SKM-1 treated with dmso at 0.1 percent for 144 hours (cell line): ENCODE data around the gene WDR82.

Experiments
- DNase-seq: peaks from one replicate; lab custom pipeline; 2025; ENCODE audit not compliant: unreplicated experiment; lab: John Stamatoyannopoulos, UW

Gene WDR82

DNA sequence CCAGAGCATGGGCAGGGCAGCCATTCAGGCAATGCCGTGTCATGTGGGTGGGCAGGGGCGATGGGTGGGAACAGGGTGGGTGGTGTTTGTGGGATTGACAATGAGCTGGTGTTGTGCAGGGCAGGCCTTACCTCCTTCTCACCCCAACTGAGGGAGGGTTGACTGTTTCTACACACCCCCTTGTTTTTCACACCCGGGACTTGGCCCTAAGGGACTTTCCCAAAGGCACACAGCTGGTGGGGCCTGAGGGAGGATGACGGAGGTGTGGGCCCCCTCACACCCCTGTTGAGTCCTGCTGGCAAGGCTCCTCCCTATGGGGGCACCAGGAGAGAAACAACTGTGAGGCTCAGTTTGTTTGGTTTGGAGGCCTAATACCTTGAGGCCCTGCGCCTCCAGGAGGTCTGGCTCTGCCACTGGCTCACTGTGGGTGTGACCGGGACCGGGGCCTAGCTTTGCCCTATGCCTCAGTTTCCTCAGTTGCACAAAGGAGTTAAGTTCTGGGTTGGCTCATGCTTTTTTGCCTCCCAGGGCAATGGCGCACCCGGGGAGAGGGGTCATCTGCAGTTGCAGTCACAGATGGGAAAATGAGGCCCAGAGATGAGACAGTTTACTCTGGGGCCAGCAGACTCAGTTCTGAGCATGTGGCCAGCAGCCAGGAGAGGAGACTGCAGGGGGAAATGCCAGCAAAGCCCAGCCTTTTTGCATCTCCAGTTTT is 32.6 kb upstream of the WDR82 start:
- no peak for DNase-seq

DNA sequence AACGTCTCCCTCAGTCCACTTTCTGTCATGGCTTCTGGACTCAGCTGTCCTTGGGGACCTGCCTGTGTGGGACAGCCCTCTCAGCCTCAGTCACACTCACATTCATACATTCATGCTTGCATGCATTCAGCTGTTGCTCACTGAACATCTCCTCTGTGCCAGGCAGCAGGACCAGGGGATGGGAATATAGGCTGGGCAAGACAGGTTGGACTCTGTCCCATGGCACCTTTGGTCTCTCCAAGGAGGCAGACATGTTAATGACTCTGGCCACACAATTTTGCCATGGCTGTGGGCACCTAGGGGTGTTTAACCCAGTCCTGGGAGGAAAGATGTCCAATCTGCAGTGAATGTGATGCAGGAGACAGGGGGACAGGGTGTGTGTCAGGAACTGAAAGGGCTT is 29.9 kb upstream of the WDR82 start:
- no peak for DNase-seq

DNA sequence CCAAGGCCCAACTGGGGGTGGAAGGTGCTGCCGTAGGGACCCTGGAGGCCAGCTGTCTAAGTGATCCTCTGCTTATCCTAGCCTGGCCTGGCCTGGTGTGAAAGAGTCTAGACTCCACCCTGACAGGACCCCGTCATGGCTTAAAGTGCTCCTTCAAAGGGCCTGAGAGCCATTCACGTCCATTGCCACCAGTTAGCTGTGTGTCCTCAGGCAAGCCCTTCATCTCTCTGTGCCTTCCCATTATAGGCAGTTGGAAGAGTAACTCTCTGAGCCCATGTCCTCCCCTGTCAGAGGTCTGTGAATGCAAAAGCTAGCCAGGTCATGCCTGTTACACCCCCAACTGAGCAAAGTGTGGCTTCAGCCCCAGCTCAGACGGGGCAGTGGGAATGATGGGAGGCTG is 28.5 kb upstream of the WDR82 start:
- no peak for DNase-seq

DNA sequence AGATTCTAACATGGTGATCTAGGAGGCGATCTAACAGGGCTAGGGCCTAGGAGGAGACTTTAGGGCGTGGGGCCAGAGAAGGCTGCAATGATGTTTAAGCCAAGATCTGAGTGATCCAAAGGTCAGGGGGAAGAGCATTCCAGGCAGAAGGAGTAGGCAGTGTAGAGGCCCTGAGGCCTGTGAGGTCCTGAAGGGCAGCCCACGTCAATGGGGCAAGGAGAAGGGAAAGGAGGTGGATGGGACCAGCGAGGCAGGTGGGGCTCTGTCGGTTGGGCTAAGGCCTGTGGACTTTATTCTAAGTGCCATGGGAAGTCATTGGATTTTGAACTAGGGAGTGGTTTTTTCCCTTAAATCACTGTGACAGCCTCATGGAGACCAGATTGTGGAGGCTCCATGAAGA is 27.5 kb upstream of the WDR82 start:
- no peak for DNase-seq

DNA sequence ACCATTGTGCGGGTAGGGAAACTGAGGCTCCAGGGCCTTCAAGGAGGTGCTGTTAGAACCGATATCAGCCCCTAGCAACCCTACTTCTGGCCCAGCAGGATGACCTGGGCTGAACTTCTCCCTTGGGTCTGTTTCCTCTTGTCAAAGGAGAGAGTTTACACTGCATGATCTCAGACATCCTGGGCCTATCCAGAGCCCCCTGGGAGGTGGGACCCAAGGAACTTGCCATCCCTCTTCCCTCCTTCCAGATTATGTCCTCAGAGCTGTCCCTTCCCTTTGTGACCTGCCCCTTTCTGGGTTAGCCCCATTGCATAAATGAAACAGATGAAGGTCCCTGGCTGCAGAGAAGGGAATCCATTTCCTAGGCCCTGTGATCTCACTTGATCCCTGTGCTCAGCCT is 25.4 kb upstream of the WDR82 start:
- no peak for DNase-seq

DNA sequence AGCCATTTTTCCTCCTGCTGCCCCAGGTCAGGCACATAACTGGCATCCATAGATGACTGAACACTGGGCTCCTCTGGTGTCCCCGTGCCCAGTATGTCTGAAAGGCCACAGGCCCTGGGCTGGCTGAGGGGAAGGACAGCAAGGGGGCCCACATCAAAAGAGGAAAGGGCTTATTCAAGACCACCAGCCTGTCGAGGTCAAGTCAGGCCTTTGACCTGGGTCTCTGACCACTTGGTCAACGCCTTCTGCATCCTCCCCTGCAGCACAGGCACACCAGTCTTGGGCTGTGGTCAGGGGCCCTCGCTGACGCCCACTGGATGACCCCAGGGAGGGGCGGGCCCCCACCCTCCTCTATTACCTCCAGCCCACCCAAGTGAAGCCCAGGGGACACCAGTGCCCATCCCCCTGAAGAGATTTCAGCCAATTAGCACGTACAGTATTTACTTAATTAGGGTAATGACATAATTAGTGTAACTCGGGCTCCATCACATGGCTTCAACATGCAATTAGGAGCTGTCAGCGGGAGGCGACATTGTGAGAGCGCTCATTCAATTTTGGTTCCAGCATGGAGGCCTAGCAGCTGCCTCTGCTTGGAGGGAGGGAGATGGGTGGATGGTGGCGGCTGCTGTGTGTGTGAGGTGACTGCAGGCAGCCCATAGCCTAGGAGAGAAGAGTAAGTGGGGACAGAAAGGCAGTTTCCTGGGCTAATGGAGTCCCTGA is 24.1 kb upstream of the WDR82 start:
- DNase-seq, result no peak

DNA sequence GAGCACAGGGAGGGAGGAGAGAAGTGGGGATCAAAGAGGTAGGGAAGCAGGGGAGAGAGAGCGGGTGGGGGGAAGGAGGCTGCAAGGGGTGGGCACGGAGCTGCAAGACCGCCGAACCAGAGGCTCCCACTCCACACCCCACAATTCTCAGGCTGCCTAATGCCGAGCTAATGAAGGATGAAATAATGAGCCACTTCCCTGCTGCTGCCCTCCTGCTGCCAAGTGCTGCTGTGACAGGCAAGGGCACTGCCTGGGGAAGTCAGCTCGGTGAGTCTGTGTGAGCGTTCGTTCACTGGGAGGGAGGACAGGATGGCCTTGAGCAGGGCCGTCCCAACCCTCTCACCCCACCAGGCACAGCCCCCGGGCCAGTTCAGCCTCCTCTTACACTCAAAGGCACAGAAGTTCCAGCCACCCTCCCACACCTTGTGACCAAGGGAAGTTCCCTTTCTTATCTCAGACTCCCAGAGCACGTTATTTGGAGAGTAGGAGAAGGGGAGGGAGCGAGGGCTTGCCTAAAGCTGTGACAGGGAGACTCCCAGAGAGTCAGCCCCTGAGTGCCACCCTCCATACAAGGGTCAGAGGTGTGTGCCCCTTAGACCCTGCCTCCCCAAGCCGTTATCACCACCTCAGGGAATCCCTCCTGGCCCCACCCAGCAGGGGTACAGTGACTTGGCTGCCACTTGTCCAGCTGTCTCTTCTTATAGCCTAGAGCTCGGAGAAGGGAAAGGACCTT is 21.6 kb upstream of the WDR82 start:
- peak; percentile 22 for DNase-seq

DNA sequence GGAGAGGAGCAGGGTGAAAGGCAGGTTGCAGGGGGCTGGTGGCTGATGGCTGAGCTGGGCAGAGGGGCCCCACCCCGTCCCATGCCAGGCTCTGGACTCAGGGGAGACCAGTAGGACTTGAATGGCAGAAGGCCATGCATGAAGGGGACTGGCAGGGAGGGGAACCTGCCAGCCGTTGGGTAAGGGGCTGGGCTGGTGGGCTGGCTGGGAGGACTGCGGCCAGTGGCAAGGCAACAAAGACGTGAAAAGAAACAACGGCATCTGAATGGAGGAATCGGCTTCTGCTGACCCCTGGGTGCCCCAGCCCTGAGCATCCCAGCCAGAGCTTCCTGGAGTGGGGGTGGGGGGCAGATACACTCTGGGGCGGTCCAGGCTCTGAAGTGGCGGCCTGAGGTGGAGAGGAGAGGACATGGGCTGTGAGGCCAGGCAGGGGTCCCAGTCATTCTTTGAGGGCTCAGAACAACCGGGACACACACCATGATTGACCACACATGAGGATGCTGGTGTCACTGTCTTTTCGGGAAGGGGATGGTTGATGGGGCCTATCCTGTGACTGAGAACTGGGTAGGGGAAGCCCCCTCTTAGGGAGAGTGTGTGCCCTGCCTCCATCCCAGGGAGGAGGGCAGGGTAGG is 20.9 kb upstream of the WDR82 start:
- DNase-seq, result no peak

DNA sequence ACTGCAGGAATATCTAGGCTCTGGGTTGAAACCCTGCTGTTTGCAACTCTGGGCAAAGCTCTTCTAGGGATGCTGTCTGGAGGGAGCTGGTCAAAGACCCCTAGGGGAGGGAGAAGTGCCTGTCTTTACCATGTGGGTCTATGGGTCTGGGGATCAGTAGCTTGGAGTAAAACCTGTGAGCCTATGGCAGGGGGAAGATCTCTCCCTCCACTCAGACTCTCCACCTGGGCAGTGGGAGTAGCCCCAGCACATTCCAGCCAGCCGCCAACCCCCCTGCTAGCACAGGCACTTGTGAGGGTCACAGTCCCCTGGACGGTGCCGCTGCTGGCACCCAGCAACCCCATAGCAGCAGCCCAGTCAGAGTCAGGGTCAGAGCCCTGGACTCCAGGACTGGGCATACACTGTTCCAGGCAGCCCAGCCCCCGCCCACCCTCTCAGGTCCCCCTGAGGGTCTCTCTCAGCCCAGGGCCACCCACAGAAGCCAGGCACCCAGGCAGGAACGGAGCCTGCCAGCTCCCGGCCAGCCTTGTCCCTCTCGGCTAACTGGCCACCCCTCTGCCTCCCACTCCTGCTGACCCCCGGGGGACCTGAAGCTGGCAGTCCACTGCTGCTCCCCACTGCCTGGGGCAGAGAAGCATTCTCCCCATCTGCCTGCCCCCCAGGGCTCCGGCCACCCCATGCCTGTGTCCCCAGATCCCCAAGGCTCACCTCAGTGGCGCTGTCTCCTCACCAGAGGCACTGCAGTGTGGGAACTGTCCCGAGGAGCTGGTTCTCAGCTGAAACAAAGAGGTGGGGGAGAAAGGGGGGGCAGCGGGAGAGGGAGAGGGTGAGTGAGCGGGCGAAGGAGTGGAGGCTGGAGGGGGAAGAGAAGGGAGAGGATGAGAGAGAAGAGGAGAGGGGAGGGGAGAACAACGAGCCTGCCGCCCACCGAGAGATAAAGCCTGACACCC is 20.0 kb upstream of the WDR82 start:
- DNase-seq, result no peak

DNA sequence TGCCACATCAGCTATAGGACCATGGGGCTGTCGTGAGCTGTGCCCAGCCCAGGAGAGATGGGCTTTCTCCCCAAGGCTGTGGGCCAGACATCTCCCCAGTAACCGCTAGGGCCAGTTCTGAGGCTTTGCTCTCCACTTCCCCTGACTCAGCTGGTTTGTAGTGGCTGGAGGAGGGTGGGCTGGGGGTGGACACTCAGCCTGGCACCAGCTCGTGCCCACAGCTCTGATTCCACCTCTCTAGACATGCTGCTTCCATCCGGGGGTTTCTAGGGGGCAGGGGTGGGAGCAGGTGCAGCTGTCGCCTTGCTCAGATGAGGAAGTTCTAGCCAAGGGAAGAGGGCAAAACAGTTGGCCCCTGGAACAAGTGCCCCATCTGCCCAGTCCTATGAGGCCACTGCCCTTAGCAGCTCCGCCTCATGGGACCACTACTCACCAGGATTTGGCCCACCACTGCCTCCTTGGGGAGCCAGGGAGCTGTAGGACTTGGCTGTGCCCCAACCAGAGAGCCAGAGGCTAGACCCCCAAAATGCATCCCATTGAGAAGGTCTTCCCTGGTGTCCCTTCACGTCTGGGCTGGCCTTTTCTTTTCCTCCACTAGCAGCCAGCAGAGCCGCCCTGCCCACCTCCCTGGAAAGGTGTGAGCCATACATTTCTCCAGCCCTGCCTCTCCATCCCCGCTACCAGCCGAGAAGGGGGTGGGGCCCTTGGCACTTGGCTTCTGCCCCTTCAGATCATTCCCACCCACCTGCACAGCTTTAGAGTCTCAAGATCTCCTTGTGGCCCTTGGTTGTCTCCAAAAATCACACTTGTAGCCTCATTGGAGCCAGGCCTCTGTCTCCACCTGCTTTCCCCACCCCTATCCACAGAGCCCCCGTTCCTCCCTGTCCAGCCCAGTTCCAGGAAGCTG is 19.0 kb upstream of the WDR82 start:
- DNase-seq, result no peak

DNA sequence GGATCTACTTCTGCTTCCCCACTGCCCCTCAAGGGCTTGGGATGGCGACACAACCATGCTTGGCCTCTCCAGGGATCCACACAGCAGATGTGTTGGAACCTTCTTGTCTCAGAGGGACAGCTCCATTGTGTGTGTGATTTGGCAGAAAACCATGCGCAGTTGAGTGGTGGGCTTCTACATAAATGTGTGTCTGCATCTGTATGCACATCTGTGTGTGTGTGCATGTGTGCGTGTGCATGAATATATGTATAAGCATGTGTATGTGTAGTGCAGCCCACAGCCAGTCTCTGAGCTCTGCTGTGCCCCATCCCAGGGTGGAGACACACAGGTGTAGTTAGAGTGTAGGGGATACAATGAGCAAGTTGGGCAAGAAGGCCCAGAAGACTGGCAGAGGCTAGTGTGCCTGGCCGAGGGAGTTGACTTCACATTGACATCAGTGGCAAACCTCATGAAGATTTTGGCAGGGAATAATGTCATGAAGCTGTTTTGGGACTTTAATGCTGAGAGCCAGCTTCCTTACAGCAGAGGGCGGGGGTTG is 17.3 kb upstream of the WDR82 start:
- DNase-seq, result no peak

DNA sequence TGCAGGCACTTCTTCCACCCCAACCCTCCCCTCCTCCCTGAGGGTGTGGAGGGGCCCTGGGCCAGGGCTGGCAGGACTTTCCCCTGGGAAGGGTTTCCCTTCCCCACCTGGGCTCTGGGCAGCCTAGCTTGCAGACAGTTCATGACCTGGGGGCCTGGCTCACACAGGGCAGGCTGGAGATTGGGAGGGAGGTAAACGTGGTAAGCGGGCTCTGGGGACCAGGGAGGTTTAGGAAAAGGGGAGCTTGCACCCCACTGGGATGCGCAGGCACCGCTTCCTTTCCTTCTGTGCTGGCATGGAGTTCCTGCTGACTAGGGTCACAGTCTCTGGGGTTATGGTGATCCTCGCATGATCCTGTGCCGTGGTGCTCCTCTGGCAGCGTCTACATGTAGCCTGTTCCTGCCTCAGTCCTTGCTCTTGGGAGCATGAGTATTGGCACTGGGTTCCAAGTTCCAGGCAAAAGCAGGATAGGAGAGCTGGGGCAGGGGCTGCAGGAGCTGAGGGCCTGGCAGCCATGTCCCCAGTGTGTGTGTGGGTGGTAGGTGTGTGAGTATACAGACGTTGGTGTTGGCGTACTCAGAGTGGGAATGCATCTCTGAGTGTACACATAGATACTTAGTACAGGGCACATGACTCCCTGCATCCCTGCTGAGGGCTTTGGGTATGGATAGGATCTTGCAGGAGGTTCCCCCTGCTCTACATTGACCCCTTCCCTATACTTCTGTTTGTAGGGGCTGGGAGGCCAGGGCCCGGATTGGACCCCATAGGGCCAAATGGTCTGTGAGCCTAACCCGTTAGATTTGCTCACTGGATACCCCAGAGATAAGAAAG is 16.1 kb upstream of the WDR82 start:
- no peak for DNase-seq

DNA sequence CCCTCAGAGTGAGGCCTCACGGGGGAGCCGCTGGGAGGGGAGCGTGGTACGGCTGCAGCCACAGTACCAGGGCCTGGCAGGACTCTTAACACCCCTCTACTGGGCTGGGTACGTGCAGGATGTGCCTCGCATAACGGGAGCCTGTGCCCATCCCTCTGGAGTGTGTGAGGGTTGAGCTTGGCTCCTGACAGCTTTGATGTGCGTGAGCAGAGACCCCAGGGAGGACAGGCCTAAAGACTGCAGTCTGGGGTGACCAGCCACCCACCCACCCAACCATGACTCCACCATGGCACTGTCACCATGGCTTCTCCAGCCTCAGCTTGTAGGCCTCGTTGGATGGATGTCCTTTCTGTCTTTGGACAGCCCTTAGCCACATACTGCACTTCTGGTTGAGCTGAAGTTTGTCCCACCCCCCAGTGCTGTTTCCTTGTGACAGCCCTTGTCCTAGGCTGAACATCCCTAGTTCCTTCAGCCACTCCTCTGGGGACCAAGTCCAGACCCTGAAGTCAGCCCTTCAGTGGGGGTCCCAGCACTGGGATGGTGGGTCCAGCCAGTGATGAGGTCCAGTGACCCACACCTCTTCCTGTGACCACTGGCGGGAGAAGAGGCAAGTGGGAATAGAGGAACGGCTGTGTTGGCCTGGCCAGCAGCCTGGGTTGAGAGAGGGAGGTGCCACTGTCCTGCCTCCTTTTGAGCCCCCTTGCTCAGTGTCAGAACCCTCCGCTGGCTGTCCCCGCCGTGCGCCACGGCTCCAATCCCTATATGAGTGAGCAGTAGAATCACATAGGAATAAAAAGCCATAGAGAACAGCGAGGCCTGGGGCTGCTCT is 15.3 kb upstream of the WDR82 start:
- DNase-seq, result no peak

DNA sequence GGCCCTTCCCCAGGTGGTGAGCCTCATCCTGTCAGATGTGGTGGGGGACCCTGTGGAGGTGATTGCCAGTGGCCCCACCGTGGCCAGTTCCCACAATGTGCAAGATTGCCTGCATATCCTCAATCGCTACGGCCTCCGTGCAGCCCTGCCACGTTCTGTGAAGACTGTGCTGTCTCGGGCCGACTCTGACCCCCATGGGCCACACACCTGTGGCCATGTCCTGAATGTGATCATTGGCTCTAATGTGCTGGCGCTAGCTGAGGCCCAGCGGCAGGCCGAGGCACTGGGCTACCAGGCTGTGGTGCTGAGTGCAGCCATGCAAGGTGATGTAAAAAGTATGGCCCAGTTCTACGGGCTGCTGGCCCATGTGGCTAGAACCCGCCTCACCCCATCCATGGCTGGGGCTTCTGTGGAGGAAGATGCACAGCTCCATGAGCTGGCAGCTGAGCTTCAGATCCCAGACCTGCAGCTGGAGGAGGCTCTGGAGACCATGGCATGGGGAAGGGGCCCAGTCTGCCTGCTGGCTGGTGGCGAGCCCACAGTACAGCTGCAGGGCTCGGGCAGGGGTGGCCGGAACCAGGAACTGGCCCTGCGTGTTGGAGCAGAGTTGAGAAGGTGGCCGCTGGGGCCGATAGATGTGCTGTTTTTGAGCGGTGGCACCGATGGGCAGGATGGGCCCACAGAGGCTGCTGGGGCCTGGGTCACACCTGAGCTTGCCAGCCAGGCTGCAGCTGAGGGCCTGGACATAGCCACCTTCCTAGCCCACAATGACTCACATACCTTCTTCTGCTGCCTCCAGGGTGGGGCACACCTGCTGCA is 14.0 kb upstream of the WDR82 start:
- no peak for DNase-seq

DNA sequence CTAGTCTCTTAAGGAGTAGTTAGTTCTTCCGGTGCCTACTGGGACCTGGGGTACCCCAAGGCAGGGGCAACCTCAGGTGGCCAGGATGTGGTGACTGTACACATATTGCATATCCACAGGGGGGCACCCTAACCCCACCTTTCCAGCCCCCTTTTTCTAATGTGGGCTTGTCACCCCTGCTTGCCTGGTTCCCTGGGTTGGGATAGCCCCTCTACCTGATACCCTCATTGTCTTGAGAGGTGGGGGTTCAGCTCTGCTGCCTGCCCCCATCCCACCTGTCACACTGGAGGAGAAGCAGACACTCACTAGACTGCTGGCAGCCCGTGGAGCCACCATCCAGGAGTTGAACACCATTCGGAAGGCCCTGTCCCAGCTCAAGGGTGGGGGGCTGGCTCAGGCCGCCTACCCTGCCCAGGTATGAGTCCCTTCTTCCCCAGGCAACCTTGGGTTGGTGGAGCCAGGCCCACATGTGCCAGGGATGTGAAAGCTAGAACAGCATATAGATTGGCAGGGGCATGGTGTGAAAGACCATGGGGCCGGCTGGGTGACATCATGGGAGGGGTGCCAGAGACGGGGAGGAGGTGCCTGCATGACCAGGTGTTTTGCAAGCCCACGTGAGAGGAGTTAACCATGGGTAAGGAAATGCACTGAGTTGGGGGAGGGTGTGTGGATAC is 13.2 kb upstream of the WDR82 start:
- no peak for DNase-seq
